Memory B cell (primary cell): ENCODE data around the gene CCDC102A.

Source experiments
- ATAC-seq: fragments of 150-1000 bp; cut with Tn5 transposase; 2 replicates; pipeline ENCODE4 v1.10.0; 2021; ENCODE audit warnings: low read depth, mild to moderate bottlenecking, moderate library complexity
- DNase-seq, 2 donors: peaks; one replicate each; pipeline ENCODE4 v3.0.0; 2022; ENCODE audit warnings: low spot score in 2 of 2
- H3K27ac Mint-ChIP-seq: one replicate; pipeline ENCODE4 v1.8.0; 2022; ENCODE audit warnings: mild to moderate bottlenecking, moderate library complexity, mixed read lengths
- H3K27me3 Mint-ChIP-seq: one replicate; pipeline ENCODE4 v1.8.0; 2022; ENCODE audit warnings: mixed read lengths
- H3K36me3 Mint-ChIP-seq: one replicate; pipeline ENCODE4 v1.8.0; 2022; ENCODE audit warnings: mild to moderate bottlenecking, mixed read lengths
- H3K4me1 Mint-ChIP-seq: one replicate; pipeline ENCODE4 v1.8.0; 2022; ENCODE audit warnings: mixed read lengths
- H3K4me3 Mint-ChIP-seq: one replicate; pipeline ENCODE4 v1.8.0; 2022; ENCODE audit warnings: mild to moderate bottlenecking, moderate library complexity, mixed read lengths
- H3K9me3 Mint-ChIP-seq: one replicate; pipeline ENCODE4 v1.8.0; 2022; ENCODE audit warnings: mixed read lengths

CCDC102A gene

DNA sequence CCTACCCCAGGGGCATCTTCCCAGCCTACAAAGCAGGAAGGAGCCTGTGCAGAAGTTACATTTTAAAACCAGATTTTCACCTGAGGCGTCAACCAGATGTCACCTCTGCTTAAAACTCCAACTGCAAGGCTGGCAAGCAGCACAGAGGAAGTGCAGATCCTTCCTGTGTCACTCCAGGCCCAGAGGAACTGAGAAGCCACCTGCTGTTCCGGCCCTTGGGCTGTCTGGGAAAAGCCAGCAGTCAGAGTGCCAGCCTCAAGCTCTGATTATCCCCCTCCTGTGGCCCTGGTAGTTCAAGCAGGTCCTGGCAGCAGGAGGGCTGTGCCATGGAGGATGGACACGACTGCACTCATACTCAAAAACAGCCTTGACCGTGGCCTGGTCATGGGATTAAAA is 63.7 kb downstream of the CCDC102A start:
- Mint-ChIP-seq H3K4me1 (peaks cover 11% of the 10 kb centered on the region), H3K9me3 (no peaks in the 10 kb centered on the region), H3K36me3 (peaks cover 25% of the 10 kb centered on the region), H3K27me3 (no peaks in the 10 kb centered on the region), H3K4me3 (no peak overlapping the region), H3K27ac (no peak overlapping the region)
- ATAC-seq (no peak), DNase-seq (no peak)

- Mint-ChIP-seq H3K27me3 (no peaks in the 10 kb centered on the region), H3K4me3 (no peak overlapping the region), H3K9me3 (no peaks in the 10 kb centered on the region), H3K4me1 (peaks cover 11% of the 10 kb centered on the region), H3K36me3 (peaks cover 27% of the 10 kb centered on the region), H3K27ac (peak overlapping the region; percentile 7)
- ATAC-seq, result no peak
- DNase-seq, result no peak
Observed at GRCh38 chr16:57471852-57472664, 64.3 kb downstream of the CCDC102A start.

- Mint-ChIP-seq H3K27me3 (no peaks in the 10 kb centered on the region), H3K27ac (no peak overlapping the region), H3K36me3 (peaks cover 27% of the 10 kb centered on the region), H3K4me3 (no peak overlapping the region), H3K9me3 (no peaks in the 10 kb centered on the region), H3K4me1 (peaks cover 8% of the 10 kb centered on the region)
- DNase-seq, result no peak
- ATAC-seq, result no peak
Observed at GRCh38 chr16:57471209-57471608, 65.2 kb downstream of the CCDC102A start.

- H3K4me3 Mint-ChIP-seq, result no peak overlapping the region
- no peaks in the 10 kb centered on the region for H3K9me3 Mint-ChIP-seq
- ATAC-seq (no peak), DNase-seq (no peak)
- no peaks in the 10 kb centered on the region for H3K27me3 Mint-ChIP-seq
- peaks cover 32% of the 10 kb centered on the region for H3K36me3 Mint-ChIP-seq
- peaks cover 8% of the 10 kb centered on the region for H3K4me1 Mint-ChIP-seq
- no peak overlapping the region for H3K27ac Mint-ChIP-seq
Observed at GRCh38 chr16:57470711-57471110, 65.7 kb downstream of the CCDC102A start.

- Mint-ChIP-seq H3K27ac (no peak overlapping the region), H3K4me1 (peaks cover 7% of the 10 kb centered on the region), H3K36me3 (peaks cover 34% of the 10 kb centered on the region), H3K9me3 (no peaks in the 10 kb centered on the region), H3K27me3 (no peaks in the 10 kb centered on the region), H3K4me3 (no peak overlapping the region)
- ATAC-seq (no peak), DNase-seq (no peak)
Observed at GRCh38 chr16:57469917-57470470, 66.4 kb downstream of the CCDC102A start.

DNA sequence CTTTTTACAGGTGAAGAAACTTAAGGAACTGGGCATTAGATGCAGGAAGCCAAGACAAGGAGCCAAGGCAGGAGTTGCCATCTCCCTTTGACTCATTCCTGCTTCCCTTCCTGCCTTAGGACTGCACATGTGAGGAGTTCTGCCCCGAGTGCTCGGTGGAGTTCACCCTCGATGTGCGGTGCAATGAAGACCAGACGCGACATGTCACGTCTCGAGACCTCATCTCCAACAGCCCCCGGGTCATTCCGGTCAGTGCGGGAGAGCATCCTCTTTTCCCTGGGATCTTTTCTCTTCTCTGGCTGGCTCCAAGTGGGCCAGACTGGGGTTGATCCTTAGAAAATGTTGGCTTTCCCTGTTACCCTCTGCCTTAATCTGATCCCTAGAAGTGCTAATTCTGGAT is 67.3 kb downstream of the CCDC102A start:
- ATAC-seq (no peak), DNase-seq (no peak)
- peak overlapping the region; percentile 20 for H3K27ac Mint-ChIP-seq
- no peak overlapping the region for H3K4me3 Mint-ChIP-seq
- peaks cover 39% of the 10 kb centered on the region for H3K36me3 Mint-ChIP-seq
- no peaks in the 10 kb centered on the region for H3K9me3 Mint-ChIP-seq
- no peaks in the 10 kb centered on the region for H3K27me3 Mint-ChIP-seq
- peaks cover 13% of the 10 kb centered on the region for H3K4me1 Mint-ChIP-seq

DNA sequence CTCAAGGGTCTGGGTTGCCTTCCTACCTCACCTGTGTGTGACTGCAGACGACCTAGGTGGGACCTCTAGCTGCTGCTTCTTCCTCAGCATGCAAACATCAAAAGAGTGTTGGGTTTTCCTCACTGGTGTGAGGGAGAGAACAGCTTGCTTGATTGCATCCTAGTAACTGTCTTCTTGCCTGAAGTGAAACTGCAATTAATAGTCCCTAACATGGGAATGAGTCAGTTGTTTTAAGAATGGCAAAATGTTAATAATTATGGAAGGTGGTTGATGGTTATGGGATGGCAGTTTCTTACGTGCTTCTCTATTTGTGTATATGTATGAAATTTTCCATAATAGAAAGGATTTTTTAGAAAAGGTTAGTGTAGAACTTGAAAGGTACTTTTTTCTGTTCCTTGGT is 68.0 kb downstream of the CCDC102A start:
- Mint-ChIP-seq H3K27ac (peak overlapping the region; percentile 20), H3K4me1 (peaks cover 13% of the 10 kb centered on the region), H3K9me3 (no peaks in the 10 kb centered on the region), H3K4me3 (no peak overlapping the region), H3K27me3 (no peaks in the 10 kb centered on the region), H3K36me3 (peaks cover 40% of the 10 kb centered on the region)
- ATAC-seq (no peak), DNase-seq (no peak)

DNA sequence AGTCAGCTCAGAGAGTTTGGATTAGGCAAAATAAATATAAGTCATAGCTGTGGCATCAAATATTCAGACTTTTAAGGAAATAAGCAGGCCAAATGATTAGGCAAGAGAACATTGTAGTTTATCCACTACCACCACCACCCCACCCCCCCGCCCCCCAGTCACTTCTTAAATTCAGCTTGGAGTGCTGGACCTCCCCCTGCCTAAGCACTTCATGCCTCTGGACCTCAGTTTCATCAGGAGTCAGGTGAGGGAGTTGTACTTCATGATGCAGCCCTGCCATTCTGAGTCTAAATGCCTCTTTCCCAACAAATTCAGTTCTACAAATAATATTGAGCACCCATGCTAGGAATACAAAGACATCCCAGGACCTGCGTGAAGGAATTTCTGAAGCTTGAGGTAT is 71.8 kb downstream of the CCDC102A start:
- H3K36me3 Mint-ChIP-seq, result peaks cover 32% of the 10 kb centered on the region
- peak overlapping the region; percentile 42 for H3K27ac Mint-ChIP-seq

GRCh38 chr16:57462978-57463362 is 73.4 kb downstream of the CCDC102A start:
- DNase-seq, result no peak
- Mint-ChIP-seq H3K27me3 (no peaks in the 10 kb centered on the region), H3K4me1 (peaks cover 13% of the 10 kb centered on the region), H3K27ac (peak overlapping the region; percentile 94), H3K36me3 (peaks cover 21% of the 10 kb centered on the region), H3K9me3 (no peaks in the 10 kb centered on the region), H3K4me3 (peak overlapping the region; percentile 100)
- ATAC-seq, result no peak

More for the DNA sequence above, 71.8 kb downstream of the CCDC102A start:
- Mint-ChIP-seq H3K4me3 (no peak overlapping the region), H3K4me1 (peaks cover 13% of the 10 kb centered on the region), H3K9me3 (no peaks in the 10 kb centered on the region), H3K27me3 (no peaks in the 10 kb centered on the region)
- DNase-seq (no peak), ATAC-seq (no peak)

- Mint-ChIP-seq H3K9me3 (no peaks in the 10 kb centered on the region), H3K4me1 (peaks cover 13% of the 10 kb centered on the region), H3K27me3 (no peaks in the 10 kb centered on the region), H3K36me3 (peaks cover 17% of the 10 kb centered on the region), H3K4me3 (peak within 1 kb of the TSS; percentile 100), H3K27ac (peak within 1 kb of the TSS; percentile 94)
- DNase-seq (peak; percentile 94 to 97), ATAC-seq (peak; percentile 97)
Observed at GRCh38 chr16:57462209-57462977, 74.0 kb downstream of the CCDC102A start, which contains the start of gene POLR2C. Gene POLR2C, plus strand, starts transcription at chr16:57462679. Its CDS starts 46 bp downstream, at chr16:57462725.
